HG03135 (cell line): ENCODE measurements around the gene RIC3.

Source experiments
- ATAC-seq: cut with Tn5 transposase; IDR thresholded peaks from one replicate; pipeline ENCODE4 v1.9.1; 2021; ENCODE audit warnings: mild to moderate bottlenecking, moderate library complexity; ENCODE audit not compliant: unreplicated experiment

The RIC3 gene

DNA sequence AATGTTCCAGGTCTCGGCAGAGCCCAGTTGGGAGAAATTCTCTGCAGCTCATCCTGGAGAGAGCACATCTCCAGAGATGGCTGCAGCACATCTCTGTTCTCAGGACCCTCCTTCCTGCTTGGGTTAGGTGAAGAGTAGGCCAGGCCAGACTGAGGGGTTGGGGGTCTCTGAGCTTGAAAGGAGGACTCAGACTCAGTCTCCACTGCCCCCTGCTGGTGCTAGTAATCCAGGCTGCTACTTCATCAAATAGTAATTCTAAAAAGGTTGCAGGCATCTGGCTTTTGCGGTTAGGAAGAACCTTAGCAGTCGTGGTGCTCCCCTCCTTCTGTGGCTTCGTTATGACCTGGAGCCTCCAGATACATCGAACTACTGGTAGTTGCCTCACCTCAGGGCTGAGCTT, 78.1 kb downstream of the RIC3 start:
- ATAC-seq, result no peak

DNA sequence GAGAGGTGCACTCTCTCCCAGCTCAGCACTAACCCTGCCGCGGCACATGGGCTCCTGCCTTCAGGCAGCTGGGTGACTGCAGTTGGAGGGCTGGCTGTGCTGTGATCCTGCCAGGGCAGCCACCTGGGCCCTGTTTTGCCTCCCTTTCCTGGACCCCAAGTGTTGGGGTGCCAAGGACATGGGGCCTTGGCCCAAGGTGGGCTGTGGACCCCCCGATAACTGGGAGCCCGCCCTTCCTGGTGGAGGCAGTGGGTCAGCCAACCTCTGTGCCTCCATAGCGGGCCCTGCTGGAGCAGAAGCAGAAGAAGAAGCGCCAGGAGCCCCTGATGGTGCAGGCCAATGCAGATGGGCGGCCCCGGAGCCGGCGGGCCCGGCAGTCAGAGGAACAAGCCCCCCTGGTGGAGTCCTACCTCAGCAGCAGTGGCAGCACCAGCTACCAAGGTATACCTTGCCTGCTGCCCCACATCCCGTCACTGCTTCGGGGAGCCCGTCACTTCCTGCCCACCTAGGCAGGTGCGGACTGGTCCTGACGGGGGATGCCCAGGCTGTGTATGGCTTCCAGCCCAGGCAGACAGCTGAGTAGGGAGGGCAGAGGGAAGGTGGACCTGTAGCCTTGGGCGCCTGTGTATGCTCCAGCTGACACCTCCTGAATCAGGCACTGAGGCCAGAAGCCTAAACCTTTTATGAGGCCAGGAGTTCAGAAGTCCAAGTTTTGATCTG, 78.9 kb downstream of the RIC3 start:
- no peak for ATAC-seq

DNA sequence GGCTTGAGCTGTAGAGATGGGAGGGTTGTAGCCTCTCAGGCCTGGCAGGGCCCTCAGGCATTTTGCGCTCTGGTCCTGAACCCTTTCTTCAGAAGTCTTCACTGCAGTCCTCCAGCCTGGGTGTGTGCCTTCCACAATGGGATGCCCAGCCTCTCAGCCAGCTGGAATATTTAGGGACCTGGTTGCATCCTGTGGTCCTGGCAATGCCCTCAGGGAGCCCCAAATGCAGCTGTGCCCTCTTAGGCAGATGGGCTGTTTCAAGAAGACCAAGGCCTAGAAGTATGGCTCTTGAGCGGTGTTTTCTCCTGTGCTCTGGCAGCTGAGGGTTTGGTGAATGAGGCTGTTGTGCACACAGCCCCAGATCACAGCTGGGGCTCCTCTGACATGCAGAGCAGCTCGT, 81.1 kb downstream of the RIC3 start:
- no peak for ATAC-seq

DNA sequence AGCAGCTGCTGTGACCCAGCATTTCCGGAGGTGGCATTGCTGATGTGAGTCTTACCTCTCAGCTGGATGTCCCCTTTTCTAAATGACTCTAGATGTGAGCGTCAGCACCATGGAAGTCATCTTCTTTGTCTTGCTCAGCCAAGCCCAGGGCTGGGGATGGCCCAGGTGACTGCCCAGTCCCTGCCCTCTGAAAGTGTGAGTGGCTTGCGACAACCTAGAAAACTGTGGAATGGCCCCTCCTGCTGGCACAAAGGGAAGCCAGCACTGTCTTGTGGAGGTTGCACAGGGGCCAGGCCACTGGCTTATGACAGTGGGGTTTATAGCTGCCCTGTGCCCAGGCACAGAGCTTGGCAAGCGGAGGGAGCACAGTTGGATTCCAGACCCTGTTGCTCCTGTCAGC, 81.6 kb downstream of the RIC3 start:
- ATAC-seq, result no peak

DNA sequence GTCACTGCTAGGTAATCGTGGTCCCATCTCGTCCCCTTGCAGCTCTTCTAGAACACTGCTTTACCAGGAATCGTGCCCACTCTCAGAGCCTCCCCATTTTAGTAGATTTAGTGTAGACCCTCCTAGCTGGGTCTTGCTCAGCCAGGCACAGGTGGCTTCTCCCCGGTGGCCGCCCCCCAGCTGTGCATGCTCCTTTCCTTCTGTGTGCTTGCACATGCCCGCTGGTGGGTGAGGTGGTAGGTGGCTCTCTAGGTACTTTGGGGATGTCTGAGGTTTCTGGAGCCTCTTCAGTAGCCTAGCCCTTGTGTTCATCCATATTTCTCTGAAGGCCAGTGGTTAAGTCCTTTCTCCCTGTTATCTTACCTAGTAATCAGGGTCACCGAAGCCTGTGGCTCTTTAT, 82.3 kb downstream of the RIC3 start:
- no peak for ATAC-seq

DNA sequence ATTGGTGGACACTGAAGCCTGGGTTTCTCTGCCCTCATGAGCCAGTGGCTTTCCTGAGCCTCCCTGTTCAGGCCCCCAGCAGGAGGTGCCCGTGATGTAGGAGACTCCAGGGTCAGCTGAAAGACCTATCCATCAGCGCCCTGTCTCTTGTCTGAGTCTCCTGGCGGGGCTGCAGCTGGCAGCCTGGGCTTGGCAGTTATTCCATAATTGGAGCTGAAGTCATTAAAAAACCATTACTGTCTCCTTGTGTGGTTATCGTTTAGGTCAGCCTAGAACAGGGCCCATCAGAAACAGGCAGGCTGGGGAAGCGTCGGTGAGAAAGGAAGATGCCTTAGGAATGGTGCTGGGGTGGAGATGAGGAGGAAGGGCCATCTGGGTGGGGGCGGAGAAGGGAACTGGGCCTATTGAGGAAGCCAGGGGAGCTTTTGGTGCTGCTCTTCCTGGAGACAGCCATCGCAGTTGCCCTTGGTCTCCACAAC, 82.8 kb downstream of the RIC3 start:
- ATAC-seq, result no peak

DNA sequence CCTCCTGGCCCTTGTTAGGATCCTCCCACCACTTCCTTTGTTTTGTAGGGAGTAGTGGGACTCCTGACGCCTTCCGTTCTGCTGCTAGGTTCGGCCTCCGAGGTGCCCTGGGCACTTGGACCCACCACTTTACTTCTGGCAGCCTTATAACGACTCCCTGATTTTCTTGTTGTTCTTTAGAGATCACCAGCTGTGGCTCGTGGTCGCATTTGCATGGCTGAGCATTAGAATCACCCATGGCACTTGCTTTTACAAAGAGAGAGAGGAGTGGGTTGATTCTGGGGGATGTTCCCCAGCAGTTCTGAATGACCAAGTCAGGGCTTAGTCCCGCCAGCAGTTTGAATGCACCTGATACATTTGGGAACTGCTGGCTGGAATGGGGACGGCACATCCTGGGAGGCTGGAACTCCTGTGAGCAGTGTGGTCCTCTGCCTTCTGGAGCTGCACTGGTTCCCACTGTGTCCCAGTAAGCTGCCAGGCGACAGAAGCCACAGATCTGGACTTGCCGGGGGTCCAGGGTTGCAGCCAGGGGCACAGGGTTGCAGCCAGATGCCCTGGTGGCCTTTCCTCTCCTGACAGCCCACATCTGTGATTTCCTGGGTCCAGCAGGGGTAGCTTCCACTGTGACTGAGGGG, 83.7 kb downstream of the RIC3 start:
- no peak for ATAC-seq

DNA sequence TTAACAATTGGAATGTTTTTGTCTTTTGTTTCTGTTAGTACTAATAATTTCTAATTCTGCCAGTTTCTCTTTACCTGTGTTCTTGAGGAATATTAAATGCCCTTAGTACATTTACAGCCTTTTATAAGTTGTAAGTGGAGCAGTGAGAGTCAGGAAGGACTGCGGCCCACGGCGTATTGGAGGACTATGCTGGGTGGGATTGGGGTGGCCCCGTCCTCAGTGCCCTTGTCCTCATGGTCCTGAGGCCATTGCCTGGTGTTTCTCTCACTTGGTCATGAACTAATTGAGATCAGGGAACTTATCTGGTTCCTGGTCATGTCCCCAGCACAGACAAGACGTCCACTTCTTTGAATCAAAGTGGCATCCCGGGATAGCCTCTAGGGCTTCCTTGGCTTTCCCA, 84.5 kb downstream of the RIC3 start:
- ATAC-seq, result no peak

DNA sequence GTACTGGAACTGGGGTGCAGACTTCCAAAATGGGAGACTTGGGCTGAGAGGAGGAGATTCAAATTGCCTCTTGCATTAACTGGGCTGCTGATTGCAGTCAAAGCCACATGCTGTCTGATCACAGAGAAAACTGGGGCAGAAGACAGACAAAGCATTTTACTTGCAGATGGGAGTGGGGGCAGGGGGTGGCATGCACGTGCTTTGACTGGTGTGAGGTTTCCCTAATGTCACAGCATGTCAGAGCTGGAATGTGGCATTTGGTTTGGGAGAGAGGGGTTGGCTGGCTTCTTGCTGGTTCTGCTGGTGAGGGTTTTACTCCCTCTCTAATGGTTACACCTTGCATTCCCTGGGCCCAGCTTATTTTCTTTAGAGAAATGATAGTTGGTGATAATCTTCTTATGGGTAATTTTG, 84.9 kb downstream of the RIC3 start:
- no peak for ATAC-seq

DNA sequence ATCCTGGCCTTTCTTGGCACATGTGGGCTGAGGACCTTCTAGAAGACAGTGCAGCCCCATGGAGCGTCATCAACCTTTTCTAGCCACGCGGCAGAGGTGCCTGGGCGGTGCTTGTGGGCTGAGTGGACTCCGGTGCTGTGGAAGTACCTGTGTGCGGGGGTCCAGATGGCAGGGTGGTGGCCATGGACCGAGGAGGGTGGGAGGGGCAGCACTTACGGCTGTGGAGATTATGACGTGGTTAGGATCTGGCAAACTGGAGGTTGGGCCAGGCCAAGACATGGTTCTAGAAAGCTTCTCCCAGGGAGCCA, 85.8 kb downstream of the RIC3 start:
- ATAC-seq, result no peak

DNA sequence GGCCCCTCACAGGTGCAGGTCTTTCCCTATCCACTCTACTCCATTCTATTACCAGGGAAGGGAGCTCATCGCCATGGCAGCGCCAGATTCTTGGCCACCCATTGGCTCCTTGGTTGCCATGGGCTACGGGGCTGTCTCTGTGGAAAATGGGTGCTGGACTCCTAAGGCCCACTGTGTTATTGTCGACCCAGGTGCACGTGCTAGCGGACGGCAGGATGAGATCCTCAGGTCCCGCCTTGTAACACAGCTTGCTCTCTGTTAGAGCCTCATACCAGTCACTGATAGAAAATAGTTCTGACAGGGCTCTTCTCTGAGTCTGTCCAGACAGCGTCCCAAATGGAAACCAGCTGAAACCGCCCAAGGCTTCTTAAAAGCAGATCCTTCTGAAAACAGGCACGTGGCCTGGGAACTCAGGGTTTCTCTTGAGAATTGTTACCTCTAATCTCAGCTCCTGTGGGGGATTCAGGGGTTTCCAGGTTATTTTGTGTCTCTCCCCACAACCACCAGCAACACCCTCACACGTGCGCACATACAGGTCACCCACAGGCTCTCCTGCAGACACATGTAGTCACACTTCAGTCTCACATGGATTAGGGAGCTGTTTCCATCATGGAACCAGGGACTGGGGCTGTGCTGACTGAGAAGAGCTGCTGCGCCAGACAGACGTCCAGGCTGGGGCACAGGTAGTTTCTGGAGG, 86.3 kb downstream of the RIC3 start:
- ATAC-seq, result no peak

DNA sequence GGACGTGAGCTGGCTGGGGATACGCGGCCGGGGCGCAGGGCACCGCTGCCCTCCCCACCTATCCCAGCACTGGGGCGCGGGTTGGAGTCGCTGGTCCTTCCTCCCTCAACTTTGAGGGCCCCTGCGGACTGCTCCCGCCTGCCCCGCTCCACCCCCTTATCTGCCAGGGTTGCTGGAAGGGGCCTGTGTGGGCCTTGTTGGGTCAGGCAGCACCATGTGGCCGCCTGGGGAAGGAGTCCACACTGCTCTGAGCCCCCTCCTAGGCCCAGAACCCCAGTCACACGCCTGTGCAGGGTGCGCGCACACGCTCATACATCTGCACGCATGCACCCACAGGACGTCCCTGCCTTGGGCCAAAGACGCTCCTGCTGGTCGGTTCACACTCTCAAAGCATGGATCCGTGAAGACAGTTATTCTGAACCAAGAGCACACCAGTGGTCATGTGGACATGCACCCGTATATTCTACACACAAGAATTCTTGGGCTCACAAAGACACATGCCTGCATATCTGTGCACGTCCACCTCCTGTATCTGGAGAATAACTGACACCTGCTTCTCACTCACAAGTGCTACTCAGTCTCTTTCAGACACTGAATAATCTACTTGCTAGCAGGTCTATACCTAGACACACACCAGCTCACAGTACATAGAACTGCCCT, 87.1 kb downstream of the RIC3 start:
- ATAC-seq, result no peak

DNA sequence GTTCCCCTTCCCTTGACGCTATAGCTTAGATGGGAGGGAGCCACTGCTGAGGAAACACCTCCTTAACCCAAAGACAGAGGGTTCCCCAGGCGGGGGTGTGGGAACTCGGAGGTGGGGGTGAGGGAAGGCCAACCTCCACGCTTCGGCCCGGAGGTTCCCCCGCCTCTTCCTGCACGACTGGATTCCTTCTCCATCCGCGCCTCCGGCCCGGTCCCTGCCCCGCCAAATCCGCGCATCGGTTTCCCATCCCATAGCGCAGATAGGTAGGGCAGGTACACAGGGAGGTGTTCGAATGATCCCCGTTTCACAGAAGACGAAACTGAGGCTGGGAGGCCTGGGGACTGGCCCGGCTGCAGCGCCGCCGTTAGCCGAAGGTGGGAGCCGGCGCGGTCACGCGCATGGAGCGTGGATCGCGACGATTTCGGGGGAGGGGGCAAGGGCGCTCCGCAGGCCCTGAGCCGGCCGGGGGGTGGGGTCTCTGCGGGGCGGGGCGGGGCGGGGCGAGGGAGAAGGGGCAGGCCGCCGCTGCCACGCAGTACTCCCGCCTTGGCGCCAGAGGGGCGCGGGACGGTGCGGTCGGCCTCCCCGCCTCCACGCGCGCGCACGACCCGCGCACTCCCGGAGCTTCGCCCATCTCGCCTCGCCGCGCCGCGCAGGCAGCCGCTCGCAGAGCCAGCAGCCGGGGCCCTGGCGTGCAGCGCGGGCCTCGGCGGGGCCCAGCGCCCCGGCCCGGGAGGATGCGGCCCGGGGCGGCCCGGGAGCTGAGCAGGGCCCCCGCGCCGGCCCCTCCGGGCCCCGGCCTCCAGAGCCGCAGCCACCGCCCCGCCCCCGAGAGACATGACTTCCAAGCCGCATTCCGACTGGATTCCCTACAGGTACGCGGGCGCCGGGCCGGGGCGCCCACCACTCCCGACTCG, 87.9 kb downstream of the RIC3 start, which contains the start of gene TUB:
TSS of gene TUB (plus strand) at position 538 of the 917 bp plus-strand sequence. CDS start at position 838, 300 bp downstream.
- ATAC-seq, result no peak

DNA sequence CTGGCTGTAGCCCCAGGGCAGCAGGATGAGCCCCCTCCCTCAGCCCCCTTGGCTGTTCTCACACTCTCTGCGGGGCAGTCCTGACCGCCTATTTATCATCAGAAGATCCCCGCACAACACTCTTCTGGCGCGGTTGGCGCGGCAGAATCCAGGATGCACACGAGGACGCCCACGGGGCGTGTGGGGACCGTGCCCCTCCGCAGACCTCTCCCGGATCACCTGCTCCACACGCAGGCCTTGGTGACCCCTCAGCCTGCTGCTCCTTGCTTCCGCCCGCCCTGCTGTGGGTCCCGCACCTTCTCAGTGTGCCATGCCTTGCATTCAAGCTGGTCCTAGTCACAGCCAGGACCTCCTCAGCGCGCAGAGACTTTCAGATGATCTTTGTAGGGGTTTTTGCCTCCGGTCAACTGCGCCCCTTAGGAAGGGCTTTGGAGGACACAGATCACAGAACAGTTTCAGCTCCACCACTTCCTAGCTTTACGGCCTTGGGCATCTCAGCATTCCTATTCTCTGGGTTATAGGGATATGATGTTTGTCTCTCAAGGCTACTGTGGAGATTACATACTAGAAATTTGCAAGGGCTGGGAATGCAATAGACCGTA, 88.7 kb downstream of the RIC3 start:
- ATAC-seq, result no peak

DNA sequence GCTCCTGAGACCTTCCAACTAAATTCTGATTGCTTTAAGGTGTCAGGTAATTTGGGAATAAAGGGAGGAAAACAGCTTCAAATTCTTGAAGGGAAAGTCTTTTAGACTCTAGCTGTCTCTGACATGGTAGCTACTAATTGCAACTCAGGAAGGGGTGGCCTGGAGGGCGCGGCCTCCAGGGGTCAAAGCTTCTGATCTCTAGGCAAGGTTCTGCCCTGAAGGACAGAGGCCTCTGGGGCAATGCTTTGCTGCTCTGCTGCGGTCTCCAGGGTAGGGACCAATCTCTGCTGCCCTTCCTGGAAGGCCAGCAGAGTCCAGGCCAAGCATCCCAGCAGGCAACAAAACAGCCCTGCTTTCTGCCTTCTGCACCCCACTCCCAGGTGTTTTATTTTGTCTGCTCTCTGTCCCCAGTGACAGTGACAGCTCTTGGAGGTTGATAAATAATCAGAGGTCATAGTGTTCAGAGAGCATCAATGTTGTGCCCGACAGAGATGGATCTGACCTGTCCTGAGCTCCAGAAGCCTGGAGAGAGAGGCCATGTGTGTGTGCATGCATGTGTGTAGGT, 89.6 kb downstream of the RIC3 start:
- no peak for ATAC-seq

DNA sequence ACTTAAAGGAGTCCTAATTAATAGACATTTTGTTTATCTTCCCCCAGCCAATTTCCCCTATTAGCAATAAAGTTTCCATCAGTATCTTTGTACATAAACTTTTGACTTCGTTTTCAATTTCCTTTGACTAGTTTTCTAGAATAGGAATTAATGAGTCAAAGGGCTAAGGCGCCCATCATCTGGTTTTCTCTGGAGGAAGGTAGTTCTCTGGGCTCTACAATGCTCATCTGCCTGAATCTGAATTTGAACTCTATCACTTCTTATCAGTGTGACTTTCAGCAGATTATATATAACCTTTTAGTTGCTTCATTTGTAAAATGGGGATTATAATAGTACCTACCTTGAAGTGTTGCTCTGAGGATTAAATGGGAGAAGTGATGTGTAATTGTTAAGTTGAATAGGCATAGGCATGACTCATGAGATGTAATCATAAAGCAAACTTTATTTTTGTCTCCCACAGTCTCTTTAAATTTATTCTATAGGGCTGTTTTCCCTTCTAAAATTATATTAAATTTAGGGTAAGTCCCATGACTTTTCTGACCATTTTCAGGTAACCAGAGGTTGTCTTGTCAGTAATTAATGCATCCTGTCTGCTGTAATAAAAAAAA, 93.6 kb downstream of the RIC3 start:
- no peak for ATAC-seq

DNA sequence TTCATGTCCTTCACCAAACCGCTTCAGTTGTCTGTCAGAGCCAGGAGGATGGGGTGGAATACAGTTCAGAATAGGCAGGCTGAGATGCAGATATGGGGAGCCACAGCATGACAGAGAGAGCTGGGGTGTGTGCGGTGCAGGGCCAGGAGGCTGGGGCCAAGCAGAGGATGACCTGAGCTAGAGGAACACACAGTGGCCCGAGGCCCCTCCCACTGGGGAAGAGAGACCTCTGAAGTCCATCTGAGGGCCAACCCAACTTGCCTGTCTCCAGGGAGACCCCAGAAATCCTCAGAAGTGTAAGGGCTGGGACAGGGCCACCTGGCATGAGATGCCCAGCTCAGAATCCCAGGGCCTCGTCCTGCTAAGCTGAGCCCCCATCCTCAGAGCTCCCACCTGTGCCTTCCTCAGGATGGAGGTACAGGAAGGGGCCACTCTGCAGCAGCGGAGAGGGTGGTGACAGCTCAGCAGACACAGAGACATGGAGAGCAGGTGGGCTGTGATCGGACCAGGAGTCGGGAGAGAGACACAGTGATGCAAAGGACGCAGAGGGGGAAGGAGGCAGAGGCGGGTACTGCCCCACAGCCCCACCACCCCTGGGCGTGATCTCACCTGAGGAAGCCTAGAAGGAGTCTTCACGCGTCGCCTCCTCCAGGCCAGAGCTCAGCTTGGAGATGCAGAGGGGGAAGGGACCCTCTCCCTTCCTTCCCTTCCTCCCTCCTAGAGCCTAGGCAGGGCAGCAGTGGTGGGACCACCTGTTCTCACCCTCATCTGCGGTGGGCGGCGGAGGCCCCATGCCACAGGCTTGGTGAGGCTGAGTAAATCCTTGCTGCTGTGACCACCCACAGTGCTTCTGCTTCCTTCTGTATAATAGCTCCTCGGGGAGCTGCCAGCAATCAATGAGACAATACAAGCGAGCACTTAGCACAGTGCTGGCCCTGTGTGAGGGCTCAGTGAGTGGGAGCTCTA, 96.9 kb downstream of the RIC3 start:
- ATAC-seq, result no peak

DNA sequence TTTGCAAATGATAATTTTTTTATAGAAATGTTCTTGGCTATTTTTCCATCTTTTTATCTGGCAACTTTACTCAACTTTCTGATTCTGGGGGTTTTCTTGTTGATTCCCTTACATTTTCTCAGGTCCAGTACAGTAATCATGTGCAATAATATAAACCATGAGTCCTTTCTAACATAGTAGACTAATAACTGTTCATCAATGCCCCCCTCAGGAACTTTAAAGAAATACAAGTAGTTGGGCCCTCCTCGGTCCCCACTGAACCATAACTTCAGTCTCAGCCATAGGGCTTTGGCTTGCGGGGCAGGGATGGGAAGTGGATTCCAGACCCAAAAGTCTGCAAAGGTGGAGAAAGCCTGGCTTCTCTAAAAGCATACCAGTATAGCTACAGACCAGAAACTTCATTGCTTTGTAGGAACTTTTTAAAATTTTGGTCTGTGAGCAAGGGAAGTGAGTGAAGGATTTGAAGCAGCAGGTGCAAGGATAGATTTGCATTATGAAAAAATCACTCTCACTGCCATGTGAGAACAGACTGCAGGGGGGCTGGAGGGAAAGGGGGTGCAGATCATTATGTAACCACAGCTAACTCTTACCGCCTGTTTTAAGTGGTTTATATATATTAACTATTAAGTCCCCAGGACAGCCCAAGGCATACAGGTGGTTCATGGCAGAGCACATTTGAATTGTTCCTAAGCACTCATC, 98.3 kb downstream of the RIC3 start:
- ATAC-seq, result no peak
